Astrocyte (in vitro differentiated cells and primary cell): Measurements from ENCODE around the gene MAPK11. TPM values are rescaled to one million over a fixed set of nuclear protein-coding genes. Genes with fewer than 3 reads are reported as not detected.

Source experiments
- DNase-seq: peaks from one replicate; pipeline ENCODE4 v3.0.0-alpha.2; 2010; ENCODE audit warnings: low read depth
- FAIRE-seq: peaks from 2 replicates; lab custom pipeline; 2011; peaks lifted over from hg19 to GRCh38; lab: Jason Lieb, UNC
- H2AFZ ChIP-seq: 2 replicates; pipeline ENCODE4 v1.6.0; 2012; ENCODE audit warnings: low read depth, low read length, inconsistent platforms
- H3K27ac ChIP-seq: 2 replicates; pipeline ENCODE4 v1.5.1; 2011; ENCODE audit warnings: low read depth, low read length, inconsistent platforms
- H3K27me3 ChIP-seq: 2 replicates; pipeline ENCODE4 v1.6.0; 2011; ENCODE audit warnings: low read length, inconsistent platforms; ENCODE audit not compliant: insufficient read depth
- H3K36me3 ChIP-seq: 2 replicates; pipeline ENCODE4 v1.5.1; 2011; ENCODE audit warnings: low read length, inconsistent platforms; ENCODE audit not compliant: insufficient read depth
- H3K4me1 ChIP-seq: 2 replicates; pipeline ENCODE4 v1.5.1; 2011; ENCODE audit warnings: low read length, inconsistent platforms; ENCODE audit not compliant: insufficient read depth
- H3K4me2 ChIP-seq: 2 replicates; pipeline ENCODE4 v1.6.0; 2012; ENCODE audit warnings: low read length, inconsistent platforms
- H3K4me3 ChIP-seq: 2 replicates; pipeline ENCODE4 v1.5.1; 2011; ENCODE audit warnings: low read depth, mild to moderate bottlenecking, low read length, inconsistent platforms; ENCODE audit not compliant: insufficient read depth
- H3K79me2 ChIP-seq: 2 replicates; pipeline ENCODE4 v1.6.0; 2012; ENCODE audit warnings: mild to moderate bottlenecking, low read length, inconsistent platforms; ENCODE audit not compliant: insufficient read depth
- H3K9ac ChIP-seq: 2 replicates; pipeline ENCODE4 v1.6.0; 2012; ENCODE audit warnings: mild to moderate bottlenecking, low read length, inconsistent platforms
- H3K9me3 ChIP-seq: 2 replicates; pipeline ENCODE4 v1.5.1; 2012; ENCODE audit warnings: low read depth, mild to moderate bottlenecking, low read length, inconsistent platforms; ENCODE audit not compliant: insufficient read depth
- H4K20me1 ChIP-seq: 2 replicates; pipeline ENCODE4 v1.6.0; 2012; ENCODE audit warnings: low read length, inconsistent platforms; ENCODE audit not compliant: insufficient read depth
- H3K27ac Mint-ChIP-seq: one replicate; pipeline ENCODE4 v1.8.0; 2021; ENCODE audit warnings: mild to moderate bottlenecking, mixed read lengths; ENCODE audit not compliant: unreplicated experiment
- H3K27me3 Mint-ChIP-seq: one replicate; pipeline ENCODE4 v1.8.0; 2021; ENCODE audit warnings: low read depth, mixed read lengths; ENCODE audit not compliant: unreplicated experiment
- H3K36me3 Mint-ChIP-seq: one replicate; pipeline ENCODE4 v1.8.0; 2021; ENCODE audit warnings: low read depth, mixed read lengths; ENCODE audit not compliant: unreplicated experiment
- H3K4me1 Mint-ChIP-seq: one replicate; pipeline ENCODE4 v1.8.0; 2021; ENCODE audit warnings: low read depth, mixed read lengths; ENCODE audit not compliant: unreplicated experiment
- H3K4me3 Mint-ChIP-seq: one replicate; pipeline ENCODE4 v1.8.0; 2021; ENCODE audit warnings: mild to moderate bottlenecking, moderate library complexity, mixed read lengths; ENCODE audit not compliant: unreplicated experiment
- H3K9me3 Mint-ChIP-seq: one replicate; pipeline ENCODE4 v1.8.0; 2021; ENCODE audit warnings: mild to moderate bottlenecking, mixed read lengths; ENCODE audit not compliant: unreplicated experiment
- CTCF ChIP-seq: IDR thresholded peaks from 2 replicates; pipeline ENCODE4 v1.5.1; 2011; ENCODE audit warnings: low read depth, mild to moderate bottlenecking, inconsistent platforms, low read length, moderate library complexity; ENCODE audit not compliant: insufficient read depth
- EZH2 ChIP-seq: IDR thresholded peaks from 2 replicates; pipeline ENCODE4 v1.6.1; 2012; ENCODE audit warnings: mild to moderate bottlenecking, low read length, inconsistent platforms; ENCODE audit not compliant: insufficient read depth
- total RNA-seq: library from RNA; stranded (reverse); gene quantifications from 2 replicates; pipeline ENCODE4 v1.2.1, GENCODE V29; 2021

The MAPK11 gene
- total RNA-seq, 1 donor from 2014 or later: 19.6 TPM

- H3K4me2 ChIP-seq: no peak overlapping the region
- DNase-seq: no peak
- H3K27me3 Mint-ChIP-seq: no peaks in the 10 kb centered on the region
- no peak for FAIRE-seq
- no peaks in the 10 kb centered on the region for H3K9me3 Mint-ChIP-seq
- no peaks in the 10 kb centered on the region for H3K4me1 ChIP-seq
- peak overlapping the region; percentile 69 for H3K27ac Mint-ChIP-seq
- H3K4me3 Mint-ChIP-seq: no peak overlapping the region
- peaks cover 9% of the 10 kb centered on the region for H3K36me3 Mint-ChIP-seq
- H3K9ac ChIP-seq: no peak overlapping the region
- no peaks in the 10 kb centered on the region for H3K27me3 ChIP-seq
- H3K4me1 Mint-ChIP-seq: no peaks in the 10 kb centered on the region
- no peak overlapping the region for H2AFZ ChIP-seq
- peaks cover 63% of the 10 kb centered on the region for H4K20me1 ChIP-seq
- H3K27ac ChIP-seq: no peak overlapping the region
- H3K9me3 ChIP-seq: no peaks in the 10 kb centered on the region
- no peak overlapping the region for H3K4me3 ChIP-seq
- peaks cover 8% of the 10 kb centered on the region for H3K36me3 ChIP-seq
- TF ChIP-seq EZH2 (no peak), CTCF (no peak)
- peaks cover 29% of the 10 kb centered on the region for H3K79me2 ChIP-seq
These were observed 52.5 kb downstream of the MAPK11 start for GRCh38 chr22:50217543-50218152.

- Histone ChIP-seq H3K4me3 (no peak overlapping the region), H3K9ac (no peak overlapping the region), H3K27me3 (no peaks in the 10 kb centered on the region), H3K79me2 (peaks cover 35% of the 10 kb centered on the region), H3K4me2 (no peak overlapping the region), H3K4me1 (no peaks in the 10 kb centered on the region), H3K27ac (no peak overlapping the region), H3K9me3 (no peaks in the 10 kb centered on the region), H3K36me3 (peaks cover 10% of the 10 kb centered on the region), H4K20me1 (peaks cover 71% of the 10 kb centered on the region), H2AFZ (no peak overlapping the region)
- no peak for FAIRE-seq
- no peak for DNase-seq
- H3K27me3 Mint-ChIP-seq: no peaks in the 10 kb centered on the region
- peaks cover 13% of the 10 kb centered on the region for H3K36me3 Mint-ChIP-seq
- H3K4me3 Mint-ChIP-seq: no peak overlapping the region
- H3K4me1 Mint-ChIP-seq: no peaks in the 10 kb centered on the region
- H3K9me3 Mint-ChIP-seq: no peaks in the 10 kb centered on the region
- peak overlapping the region; percentile 69 for H3K27ac Mint-ChIP-seq
- TF ChIP-seq CTCF (no peak), EZH2 (no peak)
These were observed 53.3 kb downstream of the MAPK11 start for GRCh38 chr22:50216684-50217520.
